ENCODE results near the gene DIP2C.
"Not testable (repeated sequence)": the region's sequence is repeated elsewhere in the genome, so short reads cannot be mapped to it uniquely, and the experiment has no call there.

Gene DIP2C

GRCh38 chr10:636016-636730 lies 53.3 kb downstream of the DIP2C start:
- TF ChIP-seq CTCF (IDR thresholded peaks at IDR 0.05; ENCODE audit: low read depth, low read length): no peak
- Histone ChIP-seq H3K36me3 (no peaks in the 10 kb centered on the region), H3K4me3 (ENCODE audit: low read depth, low read length) (no peak overlapping the region), H3K27ac (no peak overlapping the region), H3K9me3 (ENCODE audit: severe bottlenecking) (no peaks in the 10 kb centered on the region), H3K27me3 (ENCODE audit: insufficient read depth, low read depth, severe bottlenecking) (no peaks in the 10 kb centered on the region)
- no peak for DNase-seq

DNA sequence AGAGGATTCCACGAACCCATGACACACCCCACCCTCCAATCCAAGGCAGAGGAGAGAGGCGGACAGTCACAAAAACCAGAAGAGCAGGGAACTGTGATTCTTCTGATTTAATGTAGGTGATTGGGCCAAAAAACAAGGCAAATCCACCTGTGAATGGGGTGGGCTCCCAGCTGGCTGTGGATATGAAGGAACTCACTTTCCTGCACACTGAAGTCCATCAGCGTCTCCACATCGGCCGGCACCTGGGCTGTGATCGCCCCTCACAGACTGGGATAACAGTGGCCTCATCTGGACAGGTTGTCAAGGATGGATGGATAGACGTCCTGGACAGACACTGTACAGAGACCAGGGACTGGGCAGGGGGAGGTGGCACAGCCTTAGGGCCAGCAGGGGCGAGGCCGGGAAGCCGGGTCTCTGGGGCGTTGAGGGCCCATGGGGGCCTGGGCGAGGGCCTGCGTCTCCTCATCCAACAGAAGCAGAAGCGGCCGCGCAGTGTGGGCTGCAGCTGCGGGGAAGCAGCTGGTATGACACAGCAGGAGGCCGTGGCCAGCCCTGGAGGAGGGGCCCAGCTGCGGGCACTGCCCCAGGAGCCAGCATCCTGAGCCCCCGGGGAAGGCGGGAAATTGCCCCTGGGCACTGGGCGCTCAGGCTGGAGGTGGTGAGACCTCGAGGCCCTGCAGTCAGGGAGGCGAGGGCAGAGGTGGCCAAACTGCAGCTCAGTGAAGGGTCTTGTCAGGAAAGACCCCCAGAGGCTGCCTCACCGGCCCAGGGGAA lies 54.2 kb downstream of the DIP2C start:
- Histone ChIP-seq H3K27me3 (ENCODE audit: insufficient read depth, low read depth, severe bottlenecking) (no peaks in the 10 kb centered on the region), H3K9me3 (ENCODE audit: severe bottlenecking) (no peaks in the 10 kb centered on the region), H3K27ac (no peak overlapping the region), H3K4me3 (ENCODE audit: low read depth, low read length) (no peak overlapping the region), H3K36me3 (no peaks in the 10 kb centered on the region)
- DNase-seq: no peak
- no peak for TF ChIP-seq CTCF (IDR thresholded peaks at IDR 0.05; ENCODE audit: low read depth, low read length)

DNA sequence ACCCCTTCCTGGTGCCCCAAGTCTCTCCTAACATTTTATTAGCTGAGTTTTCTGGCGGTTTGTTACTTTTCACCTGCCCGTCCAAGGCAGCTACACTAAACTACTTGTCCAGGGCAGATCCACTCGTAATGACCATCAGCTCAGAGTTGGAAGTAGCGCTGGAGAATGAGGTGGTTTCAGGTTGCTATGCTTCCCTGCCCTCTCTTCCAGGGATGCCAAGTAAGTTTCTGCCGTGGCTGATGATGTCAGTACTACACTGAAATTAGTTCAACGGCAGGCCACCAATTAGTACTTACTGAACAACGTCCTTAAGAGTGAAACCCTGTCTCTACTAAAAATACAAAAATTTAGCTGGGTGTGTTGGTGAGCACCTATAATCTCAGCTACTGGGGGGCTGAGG lies 55.2 kb downstream of the DIP2C start:
- Histone ChIP-seq H3K9me3 (ENCODE audit: severe bottlenecking) (no peaks in the 10 kb centered on the region), H3K27me3 (ENCODE audit: insufficient read depth, low read depth, severe bottlenecking) (no peaks in the 10 kb centered on the region), H3K4me3 (ENCODE audit: low read depth, low read length) (no peak overlapping the region), H3K36me3 (no peaks in the 10 kb centered on the region; the same call in 1 of the 2 replicates), H3K27ac (no peak overlapping the region)
- no peak for DNase-seq
- TF ChIP-seq CTCF (IDR thresholded peaks at IDR 0.05; ENCODE audit: low read depth, low read length): no peak

GRCh38 chr10:633279-634245 lies 55.9 kb downstream of the DIP2C start:
- no peaks in the 10 kb centered on the region for H3K9me3 ChIP-seq (ENCODE audit: severe bottlenecking)
- H3K36me3 ChIP-seq: no peaks in the 10 kb centered on the region; the same call in 1 of the 2 replicates
- no peak overlapping the region for H3K27ac ChIP-seq
- H3K27me3 ChIP-seq (ENCODE audit: insufficient read depth, low read depth, severe bottlenecking): no peaks in the 10 kb centered on the region
- DNase-seq: no peak
- H3K4me3 ChIP-seq (ENCODE audit: low read depth, low read length): no peak overlapping the region
- TF ChIP-seq CTCF (IDR thresholded peaks at IDR 0.05; ENCODE audit: low read depth, low read length): no peak

DNA sequence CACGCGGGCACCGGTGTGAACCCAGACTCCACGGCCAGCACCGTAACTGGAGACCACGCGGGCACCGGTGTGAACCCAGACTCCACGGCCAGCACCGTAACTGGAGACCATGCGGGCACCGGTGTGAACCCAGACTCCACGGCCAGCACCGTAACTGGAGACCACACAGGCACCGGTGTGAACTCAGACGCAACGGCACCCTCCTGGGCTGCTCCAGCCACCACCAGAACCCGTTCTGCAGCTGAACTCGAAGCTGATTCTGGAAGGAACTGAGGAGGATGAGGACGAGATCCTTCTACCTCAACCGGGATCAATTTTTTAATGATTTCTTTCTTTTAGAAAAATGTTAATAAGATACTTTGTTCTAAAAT lies 56.7 kb downstream of the DIP2C start:
- not testable (repeated sequence) for H3K27me3 ChIP-seq (ENCODE audit: insufficient read depth, low read depth, severe bottlenecking); H3K4me3 ChIP-seq (ENCODE audit: low read depth, low read length); H3K27ac ChIP-seq; H3K36me3 ChIP-seq; H3K9me3 ChIP-seq (ENCODE audit: severe bottlenecking); DNase-seq

DNA sequence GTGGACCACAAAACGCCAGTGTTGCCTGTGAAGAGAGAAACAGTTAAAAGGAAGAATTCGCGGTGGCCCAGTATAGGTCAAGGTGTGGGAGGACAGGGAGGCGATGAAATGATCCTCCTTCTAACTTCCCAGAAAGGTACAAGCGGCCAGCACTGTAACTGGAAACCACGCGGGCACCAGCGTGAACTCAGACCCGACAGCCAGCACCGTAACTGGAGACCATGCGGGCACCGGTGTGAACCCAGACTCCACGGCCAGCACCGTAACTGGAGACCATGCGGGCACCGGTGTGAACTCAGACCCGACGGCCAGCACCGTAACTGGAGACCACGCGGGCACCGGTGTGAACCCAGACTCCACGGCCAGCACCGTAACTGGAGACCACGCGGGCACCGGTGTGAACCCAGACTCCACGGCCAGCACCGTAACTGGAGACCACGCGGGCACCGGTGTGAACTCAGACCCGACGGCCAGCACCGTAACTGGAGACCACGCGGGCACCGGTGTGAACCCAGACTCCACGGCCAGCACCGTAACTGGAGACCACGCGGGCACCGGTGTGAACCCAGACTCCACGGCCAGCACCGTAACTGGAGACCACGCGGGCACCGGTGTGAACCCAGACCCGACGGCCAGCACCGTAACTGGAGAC lies 57.2 kb downstream of the DIP2C start:
- not testable (repeated sequence) for H3K27ac ChIP-seq; DNase-seq; H3K27me3 ChIP-seq (ENCODE audit: insufficient read depth, low read depth, severe bottlenecking); H3K36me3 ChIP-seq; H3K9me3 ChIP-seq (ENCODE audit: severe bottlenecking); H3K4me3 ChIP-seq (ENCODE audit: low read depth, low read length)

All from WERI-Rb-1 (cell line).